Stimulated activated CD4-positive, alpha-beta T cell treated with anti-CD3 and anti-CD28 coated beads, Interleukin-12 subunit alpha, Interleukin-12 subunit beta, amount 100 ng/mL, for 48 hours (primary cell): ENCODE data around the gene PTPN11.
"Not testable (repeated sequence)": the region's sequence is repeated elsewhere in the genome, so short reads cannot be mapped to it uniquely, and the experiment has no call there.

Source experiments
- DNase-seq, 3 donors: peaks; one replicate each; pipeline ENCODE4 v3.0.0-alpha.2; 2020; ENCODE audit warnings: low read depth in 2 of 3, low spot score in 1 of 3

PTPN11 gene

GRCh38 chr12:112418608-112419296 lies at the start of gene PTPN11:
Gene PTPN11, plus strand, starts transcription at chr12:112418947. Its CDS starts 165 bp downstream, at chr12:112419112.
- peak; percentile 79 to 90 (median 87) for DNase-seq

GRCh38 chr12:112370199-112370598 lies 48.5 kb upstream of the PTPN11 start:
- DNase-seq: no peak

DNA sequence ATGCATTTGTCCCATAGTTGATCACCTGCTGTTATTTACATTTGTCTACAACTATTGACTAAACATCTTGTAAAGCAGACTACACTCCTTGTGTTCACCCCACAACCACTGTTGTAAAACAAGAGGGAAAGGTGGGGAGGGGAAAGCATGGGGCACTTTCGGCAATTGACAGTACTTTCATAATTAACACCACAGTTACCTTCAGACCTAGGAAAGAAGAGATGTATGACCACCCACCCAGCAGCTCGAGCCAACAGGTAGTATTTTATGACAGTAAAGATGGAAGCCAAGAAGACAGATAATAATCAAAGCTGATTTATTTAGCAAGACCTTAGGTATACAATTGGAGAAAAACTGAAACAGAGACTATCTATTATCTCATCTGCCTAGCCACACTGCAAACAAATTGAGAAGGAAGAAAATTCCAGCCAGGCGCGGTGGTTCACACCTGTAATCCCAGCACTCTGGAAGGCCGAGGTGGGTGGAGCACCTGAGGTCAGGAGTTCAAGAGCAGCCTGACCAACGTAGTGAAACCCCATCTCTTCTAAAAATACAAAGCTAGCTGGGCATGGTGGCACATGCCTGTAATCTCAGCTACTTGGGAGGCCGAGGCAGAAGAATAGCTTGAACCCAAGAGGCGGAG lies 47.8 kb upstream of the PTPN11 start:
- no peak for DNase-seq

GRCh38 chr12:112374166-112374740 lies 44.5 kb upstream of the PTPN11 start:
- no peak for DNase-seq

- DNase-seq: no peak
Observed at GRCh38 chr12:112375105-112375504, 43.6 kb upstream of the PTPN11 start.

GRCh38 chr12:112380663-112381405 lies 37.9 kb upstream of the PTPN11 start:
- DNase-seq: no peak

DNA sequence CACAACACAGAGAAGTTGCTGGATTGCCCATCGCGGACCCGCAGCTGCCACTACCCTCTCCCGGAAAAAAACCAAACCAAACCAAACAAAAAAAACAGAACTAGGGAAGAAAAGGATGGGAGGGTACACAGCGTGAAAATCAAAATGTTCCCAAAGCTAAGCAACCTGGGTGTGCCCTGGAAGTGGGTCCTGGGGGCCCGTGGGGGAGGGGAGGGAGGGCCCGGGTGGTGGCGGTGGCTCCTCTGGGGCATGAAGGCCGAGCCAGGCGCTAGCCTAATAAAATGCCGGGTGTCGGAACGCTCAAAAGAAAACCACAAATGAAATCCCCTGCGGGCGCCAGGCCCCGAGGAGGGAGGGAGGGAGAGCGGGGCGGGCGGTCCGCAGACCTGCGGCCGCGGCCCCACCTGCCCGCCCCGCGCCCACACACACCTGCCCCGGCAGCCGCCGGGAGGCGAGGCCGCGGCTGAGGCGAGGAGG lies 37.3 kb upstream of the PTPN11 start:
- peak in 1 of 3 donors; percentile 24 for DNase-seq

DNA sequence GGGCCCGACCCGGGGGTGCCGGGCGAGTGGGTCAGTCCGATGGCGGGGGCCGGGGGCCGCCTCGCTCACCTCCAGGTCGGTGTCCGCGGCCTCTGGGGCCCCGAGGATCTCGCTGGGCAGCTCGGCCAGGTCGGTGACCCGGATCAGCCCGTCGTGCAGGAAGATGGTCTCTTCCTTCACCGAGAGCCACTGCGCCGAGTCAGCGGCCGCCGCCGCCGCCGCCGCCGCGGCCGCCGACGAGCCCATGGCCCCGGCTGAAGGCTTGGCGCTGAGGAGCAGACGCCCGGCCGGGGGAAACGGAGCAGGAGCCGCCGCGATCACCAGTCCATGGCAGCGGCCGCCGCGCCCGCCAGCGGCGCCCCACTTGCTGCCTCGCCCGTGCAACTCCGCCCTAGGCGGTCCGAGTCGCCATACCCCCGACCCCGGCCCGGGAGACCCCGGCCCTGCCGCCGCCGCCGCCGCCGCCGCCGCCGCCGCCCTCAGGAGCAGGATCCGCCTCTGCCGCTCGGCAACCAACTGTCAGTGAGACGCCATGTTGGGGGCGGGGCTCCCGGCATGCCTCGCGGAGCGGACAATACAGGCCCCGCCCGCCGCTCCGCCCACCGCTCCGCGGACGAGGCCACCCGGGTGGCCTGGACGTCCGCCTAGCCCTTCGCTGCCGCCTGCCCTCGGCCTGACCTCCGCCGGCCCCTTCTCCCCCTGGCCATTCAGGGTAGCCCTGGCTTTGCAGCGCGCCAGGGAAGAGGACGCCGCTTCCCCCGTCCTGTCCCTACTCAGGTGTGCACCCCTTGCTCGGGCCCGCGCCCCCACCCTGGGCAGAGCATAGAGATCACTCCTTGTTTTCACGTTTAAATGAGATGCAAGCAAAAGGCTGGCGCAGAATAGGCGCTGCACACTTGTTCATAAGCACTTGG lies 36.6 kb upstream of the PTPN11 start, which contains the start of gene HECTD4:
HECTD4 (minus strand) TSS at position 549 of the 914 bp plus-strand sequence; CDS start at position 246, 303 bp downstream.
- DNase-seq: peak; percentile 82 to 95 (median 91)

- DNase-seq: no peak
Observed at GRCh38 chr12:112382866-112383265, 35.9 kb upstream of the PTPN11 start.

DNA sequence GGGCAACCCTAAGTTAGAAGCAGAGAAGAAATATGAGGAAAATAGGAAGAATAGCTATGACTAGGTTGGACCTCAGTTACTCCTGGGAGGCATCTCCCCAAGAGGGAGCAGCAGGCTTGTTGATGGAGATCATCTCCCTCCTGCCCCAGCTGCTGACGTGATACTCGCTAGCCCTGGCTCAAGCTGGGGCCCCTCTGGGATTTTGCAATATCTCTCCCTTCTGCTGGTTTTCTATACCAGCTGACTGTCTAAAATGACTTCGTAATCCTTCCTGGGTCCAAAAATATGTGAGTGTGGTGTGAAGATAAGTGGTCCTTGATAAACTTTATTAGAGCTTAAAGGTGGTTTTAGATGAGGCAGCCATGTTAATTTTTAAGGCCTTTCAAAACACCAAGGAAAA lies 32.0 kb upstream of the PTPN11 start:
- DNase-seq: no peak

DNA sequence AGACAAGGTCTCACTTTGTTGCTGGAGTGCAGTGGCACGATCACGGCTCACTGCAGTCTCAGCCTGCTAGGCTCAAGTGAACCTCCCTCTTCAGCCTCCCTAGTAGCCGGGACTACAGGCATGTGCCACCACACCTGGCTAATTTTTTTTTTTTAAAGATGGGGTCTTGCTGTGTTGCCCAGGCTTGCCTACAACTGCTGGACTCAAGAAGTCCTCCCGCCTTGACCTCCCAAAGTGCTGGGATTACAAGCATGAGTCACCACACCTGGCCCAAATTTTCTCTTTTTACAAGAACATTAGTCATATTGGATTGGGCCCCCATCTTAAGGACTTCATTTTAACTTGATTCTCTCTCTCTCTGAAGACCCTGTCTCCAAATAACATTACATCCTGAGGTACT lies 29.5 kb upstream of the PTPN11 start:
- DNase-seq: no peak

- DNase-seq: not testable (repeated sequence)
Observed at GRCh38 chr12:112389922-112390654, 28.7 kb upstream of the PTPN11 start.

GRCh38 chr12:112393328-112393727 lies 25.4 kb upstream of the PTPN11 start:
- DNase-seq: no peak

- no peak for DNase-seq
Observed at GRCh38 chr12:112401054-112401453, 17.7 kb upstream of the PTPN11 start.

GRCh38 chr12:112401903-112402498 lies 16.7 kb upstream of the PTPN11 start:
- no peak for DNase-seq

- DNase-seq: no peak
Observed at GRCh38 chr12:112406519-112407488, 11.9 kb upstream of the PTPN11 start.

DNA sequence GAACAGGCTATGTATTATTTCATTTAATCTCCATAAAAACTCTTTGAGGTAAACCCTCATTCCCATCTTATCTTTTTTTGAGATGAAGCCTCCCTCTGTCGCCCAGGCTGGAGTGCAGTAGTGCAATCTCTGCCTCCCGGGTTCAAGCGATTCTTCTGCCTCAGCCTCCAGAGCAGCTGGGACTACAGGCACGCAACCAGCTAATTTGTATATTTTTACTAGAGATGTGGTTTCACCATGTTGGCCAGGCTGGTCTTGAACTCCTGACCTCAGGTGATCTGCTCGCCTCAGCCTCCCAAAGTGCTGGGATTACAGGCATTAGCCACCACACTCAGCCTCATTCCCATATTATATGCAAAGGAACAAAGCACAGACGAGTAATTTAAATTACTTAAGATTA lies 11.1 kb upstream of the PTPN11 start:
- DNase-seq: not testable (repeated sequence)

GRCh38 chr12:112408621-112409020 lies 10.1 kb upstream of the PTPN11 start:
- no peak for DNase-seq
